Measurements from ENCODE around the gene GPS2.

Gene GPS2

GRCh38 chr17:7315570-7316235 lies 543 bp upstream of the GPS2 start:
- no peak for DNase-seq

- DNase-seq, result no peak
These were observed 1.1 kb downstream of the GPS2 start for GRCh38 chr17:7313890-7314718.

- DNase-seq, result no peak
These were observed 1.9 kb downstream of the GPS2 start for GRCh38 chr17:7313088-7313889.

GRCh38 chr17:7312432-7313087 lies 2.6 kb downstream of the GPS2 start:
- no peak for DNase-seq

- no peak for DNase-seq
These were observed 4.0 kb downstream of the GPS2 start for GRCh38 chr17:7311110-7311705.

GRCh38 chr17:7309628-7310027 lies 5.5 kb downstream of the GPS2 start:
- no peak for DNase-seq

- DNase-seq, result peak; percentile 89
These were observed 6.3 kb downstream of the GPS2 start for GRCh38 chr17:7308625-7309433.

GRCh38 chr17:7307686-7308624 lies 7.2 kb downstream of the GPS2 start:
- DNase-seq, result peak; percentile 56

GRCh38 chr17:7306911-7307685 lies 8.1 kb downstream of the GPS2 start, which contains the start of gene EIF5A:
EIF5A (plus strand) TSS chr17:7307628; CDS start chr17:7309636, 2,008 bp downstream.
- peak; percentile 100 for DNase-seq

- DNase-seq, result no peak
These were observed 11.0 kb downstream of the GPS2 start for GRCh38 chr17:7304179-7304578.

- peak; percentile 68 for DNase-seq
These were observed 18.8 kb downstream of the GPS2 start for GRCh38 chr17:7296189-7296861.

- DNase-seq, result no peak
These were observed 19.7 kb downstream of the GPS2 start for GRCh38 chr17:7295230-7296180.

GRCh38 chr17:7294614-7295153 lies 20.5 kb downstream of the GPS2 start, which contains the start of gene YBX2:
YBX2 (minus strand) TSS chr17:7294639; CDS start chr17:7294500, 139 bp downstream.
- peak; percentile 79 for DNase-seq

GRCh38 chr17:7293816-7294613 lies 21.1 kb downstream of the GPS2 start:
- DNase-seq, result no peak

- no peak for DNase-seq
These were observed 22.0 kb downstream of the GPS2 start for GRCh38 chr17:7293159-7293558.

- no peak for DNase-seq
These were observed 22.4 kb downstream of the GPS2 start for GRCh38 chr17:7292729-7293128.

Data from activated naive CD4-positive, alpha-beta T cell treated with Interleukin-2 at 50 U/mL for 16 hours (primary cell).